Measurements from ENCODE around the gene KRTAP10-7.
"Not testable (repeated sequence)": the region's sequence is repeated elsewhere in the genome, so short reads cannot be mapped to it uniquely, and the experiment has no call there.

Gene KRTAP10-7

GRCh38 chr21:44590897-44591800 lies 9.2 kb upstream of the KRTAP10-7 start:
- DNase-seq (ENCODE audit: low spot score), result not testable (repeated sequence)

DNA sequence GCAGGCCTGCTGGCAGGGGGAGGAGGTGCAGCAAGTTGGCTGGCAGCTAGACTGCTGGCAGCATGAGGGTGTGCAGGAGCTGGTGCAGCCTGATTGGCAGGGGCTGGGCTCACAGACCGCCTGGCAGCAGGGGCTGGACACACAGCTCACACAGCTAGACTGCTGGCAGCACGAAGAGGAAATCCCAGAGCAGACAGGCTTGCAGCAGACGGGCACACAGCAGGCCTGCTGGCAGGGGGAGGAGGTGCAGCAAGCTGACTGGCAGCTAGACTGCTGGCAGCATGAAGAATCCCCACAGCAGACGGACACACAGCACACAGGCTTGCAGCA lies 8.6 kb upstream of the KRTAP10-7 start:
- not testable (repeated sequence) for DNase-seq (ENCODE audit: low spot score)

DNA sequence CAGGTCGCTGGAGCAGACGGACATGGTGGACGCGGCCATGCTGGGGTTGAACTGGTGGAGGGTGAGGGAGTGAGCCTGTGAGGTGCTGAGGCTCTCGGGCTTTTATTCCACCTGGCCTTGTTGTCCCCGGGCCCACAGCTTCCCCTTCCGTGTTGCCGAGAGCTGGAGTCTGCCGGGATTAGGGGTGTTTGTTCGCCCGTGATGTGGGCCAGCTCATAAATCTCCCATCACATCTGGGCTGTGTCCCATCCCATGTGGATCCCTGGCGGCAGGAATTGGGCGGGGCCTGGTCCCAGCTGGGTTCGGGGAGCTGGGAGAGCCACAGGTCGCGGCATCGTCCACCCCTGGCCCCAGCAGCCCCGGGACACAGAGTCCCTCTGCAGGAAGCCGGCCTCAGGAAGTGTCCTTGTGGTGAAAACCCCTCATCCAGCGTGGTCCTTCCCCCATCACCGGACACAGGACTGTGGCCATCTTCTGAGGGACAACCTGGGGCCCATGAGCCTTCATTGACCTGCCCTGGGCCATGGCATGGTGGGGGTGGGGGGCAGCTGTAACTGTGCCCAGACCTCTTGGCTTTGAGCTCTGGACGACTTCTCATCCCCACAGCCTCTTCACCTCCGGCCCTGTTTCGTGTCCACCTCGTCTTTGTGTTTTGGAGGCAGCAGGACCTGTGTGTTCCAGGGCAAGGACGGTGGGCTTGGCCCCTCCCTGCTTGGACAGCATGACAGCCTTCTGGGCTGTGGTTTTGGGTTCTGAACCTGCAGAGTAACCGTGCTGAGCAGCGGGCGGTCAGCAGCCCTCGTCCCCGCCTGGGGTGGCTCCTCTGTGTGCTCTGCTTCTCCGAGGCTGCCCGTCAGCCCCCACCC lies 7.7 kb upstream of the KRTAP10-7 start, which contains the start of gene KRTAP10-6:
Gene KRTAP10-6 (minus strand): TSS at position 60 of the 866 bp plus-strand sequence. CDS start 21 bp downstream, at position 39.
- no peak for DNase-seq (ENCODE audit: low spot score)

- no peak for DNase-seq (ENCODE audit: low spot score)
Measured at GRCh38 chr21:44593598-44594405, 6.6 kb upstream of the KRTAP10-7 start.

GRCh38 chr21:44594406-44594916 lies 5.9 kb upstream of the KRTAP10-7 start:
- no peak for DNase-seq (ENCODE audit: low spot score)

DNA sequence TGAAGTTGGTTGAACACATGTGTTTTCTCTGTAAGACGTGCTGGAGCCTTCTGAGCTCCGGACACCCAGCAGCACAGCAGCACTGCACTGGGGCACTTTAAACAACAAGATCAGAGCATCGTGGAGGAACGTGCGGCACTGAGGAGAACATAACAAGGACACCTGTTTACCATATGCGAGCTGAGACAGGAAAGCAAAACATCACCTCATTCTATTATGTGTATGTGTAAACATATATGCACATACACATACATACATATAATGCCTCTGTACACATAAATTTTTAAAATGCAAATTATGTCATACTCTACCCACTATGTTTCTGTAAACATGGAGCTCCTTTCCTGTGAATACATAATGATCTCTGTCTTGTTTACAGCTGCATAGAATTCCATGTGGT lies 4.9 kb upstream of the KRTAP10-7 start:
- DNase-seq (ENCODE audit: low spot score), result no peak

- no peak for DNase-seq (ENCODE audit: low spot score)
Measured at GRCh38 chr21:44596068-44596725, 4.2 kb upstream of the KRTAP10-7 start.

GRCh38 chr21:44598061-44598460 lies 2.3 kb upstream of the KRTAP10-7 start:
- no peak for DNase-seq (ENCODE audit: low spot score)

DNA sequence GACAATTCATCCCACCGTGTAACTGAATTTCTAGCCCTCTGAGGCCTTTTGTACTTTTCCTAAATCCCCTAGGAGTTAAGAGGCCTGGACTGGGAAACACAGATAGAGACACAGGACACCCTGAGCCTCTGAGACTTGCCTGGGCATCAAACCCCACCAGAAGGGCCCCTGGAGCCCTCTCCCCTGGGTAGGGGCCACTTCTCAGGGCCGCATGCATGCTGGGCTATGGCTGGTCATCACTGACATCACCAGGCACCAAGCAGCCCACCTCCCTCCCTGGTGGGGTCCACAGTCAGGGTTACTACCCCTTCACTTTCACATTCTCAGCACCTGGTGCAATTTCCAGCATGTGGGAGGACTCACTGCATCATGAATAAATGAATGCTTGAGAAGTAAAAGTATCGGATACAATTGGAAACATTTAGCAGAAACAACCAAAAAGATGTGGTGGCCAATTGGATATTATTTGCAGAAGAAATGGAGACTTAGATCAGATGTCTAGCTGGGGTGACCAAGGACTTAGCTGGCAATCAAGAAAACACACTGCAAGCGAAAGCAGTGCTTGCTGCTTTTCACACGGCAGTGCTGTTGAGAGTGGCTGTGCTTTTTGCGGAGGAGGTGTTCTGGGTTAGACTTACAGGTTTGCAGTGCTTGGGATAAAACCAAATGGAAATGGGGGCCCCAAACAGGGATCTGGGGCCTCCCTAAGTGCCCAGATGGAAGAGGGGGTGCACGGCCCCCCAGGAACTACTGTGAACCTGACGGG lies 950 bp upstream of the KRTAP10-7 start:
- DNase-seq (ENCODE audit: low spot score), result no peak

DNA sequence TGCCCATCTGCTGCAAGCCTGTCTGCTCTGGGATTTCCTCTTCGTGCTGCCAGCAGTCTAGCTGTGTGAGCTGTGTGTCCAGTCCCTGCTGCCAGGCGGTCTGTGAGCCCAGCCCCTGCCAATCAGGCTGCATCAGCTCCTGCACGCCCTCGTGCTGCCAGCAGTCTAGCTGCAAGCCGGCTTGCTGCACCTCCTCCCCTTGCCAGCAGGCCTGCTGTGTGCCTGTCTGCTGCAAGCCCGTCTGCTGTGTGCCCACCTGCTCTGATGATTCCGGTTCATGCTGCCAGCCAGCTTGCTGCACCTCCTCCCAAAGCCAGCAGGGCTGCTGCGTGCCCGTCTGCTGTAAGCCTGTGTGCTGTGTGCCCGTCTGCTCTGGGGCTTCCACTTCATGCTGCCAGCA lies 694 bp downstream of the KRTAP10-7 start:
- DNase-seq (ENCODE audit: low spot score), result not testable (repeated sequence)

DNA sequence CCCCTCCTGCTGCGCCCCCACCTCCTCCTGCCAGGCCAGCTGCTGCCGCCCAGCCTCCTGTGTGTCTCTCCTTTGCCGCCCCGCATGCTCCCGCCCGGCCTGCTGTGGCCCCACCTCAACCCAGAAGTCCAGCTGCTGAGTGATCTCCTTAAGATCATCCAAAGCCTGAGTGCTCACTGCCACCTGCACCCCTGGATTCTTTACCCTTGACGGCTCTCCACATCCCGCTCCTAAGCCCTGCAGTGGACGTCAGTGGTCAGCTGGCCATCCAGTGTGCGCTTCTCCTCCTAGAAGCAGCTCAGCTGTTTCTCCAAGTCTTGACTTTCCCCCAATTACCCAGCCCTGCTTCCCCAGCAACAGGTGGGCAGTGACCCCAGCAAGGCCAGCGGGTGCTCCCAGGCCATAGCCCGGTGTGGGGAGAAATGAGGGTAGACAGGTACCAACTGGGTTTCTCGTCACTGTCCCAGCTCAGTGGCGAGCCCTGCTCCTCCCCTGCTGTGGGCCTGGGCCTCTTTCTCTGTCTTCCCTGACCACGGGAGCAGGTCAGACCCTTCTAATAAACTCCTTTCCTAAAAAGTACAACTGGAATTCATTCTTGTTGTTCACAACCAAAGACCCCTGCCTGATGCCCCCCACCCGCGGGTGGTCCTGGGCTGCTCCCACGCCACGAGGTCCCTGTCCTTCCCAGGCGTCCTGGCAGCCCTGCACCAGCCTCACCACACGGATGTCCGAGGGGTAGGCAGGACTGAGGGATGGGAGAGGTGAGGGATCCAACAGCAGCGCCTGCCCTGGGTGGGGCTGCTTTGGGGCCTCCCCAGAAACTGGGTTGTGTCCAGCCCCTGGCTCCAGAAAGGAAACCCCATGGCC lies 1.4 kb downstream of the KRTAP10-7 start:
- DNase-seq (ENCODE audit: low spot score), result no peak

DNA sequence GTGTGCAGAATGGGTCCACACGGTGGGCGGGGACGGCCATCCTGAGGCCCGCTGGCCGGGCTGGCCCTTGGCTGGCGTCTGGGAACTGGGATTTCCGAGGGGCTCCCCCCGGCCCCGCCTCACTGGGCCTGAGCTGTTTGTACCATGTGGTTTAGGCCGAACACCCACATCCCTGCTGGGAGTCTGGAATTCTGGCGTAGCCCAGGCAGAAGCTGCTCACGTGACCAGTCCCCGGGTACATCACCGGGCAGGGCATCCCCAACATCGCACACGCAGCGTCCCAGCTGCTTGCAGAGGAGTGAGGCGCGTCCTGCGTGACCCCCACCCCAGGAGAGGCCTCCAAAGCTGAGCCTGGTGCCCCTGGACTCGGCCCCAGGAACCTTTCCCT lies 2.1 kb downstream of the KRTAP10-7 start:
- DNase-seq (ENCODE audit: low spot score), result no peak

DNA sequence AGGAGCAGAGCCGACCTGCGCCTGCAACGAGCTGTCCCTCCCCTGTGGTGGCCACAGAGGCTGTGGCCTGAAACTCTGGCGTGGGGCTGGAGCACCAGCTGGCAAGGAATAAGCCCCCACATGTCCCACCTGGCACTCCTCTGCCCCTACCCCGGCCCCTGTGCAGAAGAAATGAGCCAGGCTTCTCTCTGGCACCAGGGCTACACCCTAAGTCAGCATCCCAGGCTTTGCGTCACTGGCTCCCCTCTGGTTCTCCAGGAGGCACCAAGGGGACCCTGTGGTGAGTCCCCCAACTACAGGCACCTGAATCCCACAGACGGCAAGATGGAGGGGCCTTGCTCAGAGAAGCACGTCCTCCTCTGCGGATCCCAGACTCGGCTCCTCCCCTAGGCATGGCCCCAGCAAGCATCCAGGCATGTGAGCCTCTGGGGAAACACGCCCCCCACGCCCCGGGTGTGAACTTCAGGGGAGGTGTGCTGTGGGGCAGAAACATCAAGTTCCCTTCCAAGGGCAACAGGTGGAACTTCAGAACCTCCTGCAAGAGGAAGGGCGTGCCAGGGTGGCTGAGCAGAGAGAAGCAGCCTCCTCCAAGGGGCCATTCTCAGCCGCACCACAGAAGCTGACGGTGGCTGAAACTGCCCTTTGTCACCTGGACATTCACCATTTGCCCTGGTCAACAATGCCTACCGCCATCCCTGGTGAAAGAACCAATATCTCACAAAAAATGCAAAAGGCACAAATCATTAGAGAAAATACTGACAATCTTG lies 2.9 kb downstream of the KRTAP10-7 start:
- no peak for DNase-seq (ENCODE audit: low spot score)

DNA sequence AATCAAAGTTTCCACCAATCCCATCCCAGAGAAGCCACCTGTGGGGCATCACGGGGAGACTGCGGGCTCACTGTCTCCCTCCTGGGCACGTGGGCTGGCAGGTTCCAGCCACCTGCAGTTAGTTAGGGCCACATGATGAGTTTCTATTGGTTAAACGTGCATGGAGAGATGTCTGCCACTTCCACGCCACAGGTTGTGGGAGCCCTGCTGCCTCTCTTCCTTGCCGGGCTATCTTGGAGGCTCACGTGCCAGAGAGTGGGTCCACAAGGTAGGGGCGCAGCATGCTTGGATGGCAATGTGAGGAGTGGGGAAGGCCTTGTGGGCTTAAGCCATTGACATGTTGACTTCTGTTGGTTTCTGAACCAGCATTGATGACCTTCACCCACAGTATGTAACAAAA lies 3.5 kb downstream of the KRTAP10-7 start:
- no peak for DNase-seq (ENCODE audit: low spot score)

DNA sequence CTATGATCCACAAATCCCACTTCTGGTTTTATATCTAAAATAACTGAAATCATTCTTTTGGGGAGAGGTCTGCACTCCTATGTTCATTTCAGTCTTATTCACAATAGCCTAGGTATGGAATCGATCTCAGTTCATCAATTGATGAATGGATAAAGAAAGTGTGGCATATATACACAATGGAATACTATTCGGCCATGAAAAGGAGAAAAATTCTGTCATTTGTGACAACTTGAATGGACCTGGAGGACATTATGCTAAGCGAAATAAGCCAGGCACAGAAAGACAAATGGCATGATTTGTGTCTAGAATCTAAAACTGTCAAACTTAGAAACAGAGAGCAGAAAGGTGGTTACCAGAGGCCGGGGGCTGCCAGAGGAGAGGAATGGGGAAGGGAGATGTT lies 6.1 kb downstream of the KRTAP10-7 start:
- DNase-seq (ENCODE audit: low spot score), result no peak

DNA sequence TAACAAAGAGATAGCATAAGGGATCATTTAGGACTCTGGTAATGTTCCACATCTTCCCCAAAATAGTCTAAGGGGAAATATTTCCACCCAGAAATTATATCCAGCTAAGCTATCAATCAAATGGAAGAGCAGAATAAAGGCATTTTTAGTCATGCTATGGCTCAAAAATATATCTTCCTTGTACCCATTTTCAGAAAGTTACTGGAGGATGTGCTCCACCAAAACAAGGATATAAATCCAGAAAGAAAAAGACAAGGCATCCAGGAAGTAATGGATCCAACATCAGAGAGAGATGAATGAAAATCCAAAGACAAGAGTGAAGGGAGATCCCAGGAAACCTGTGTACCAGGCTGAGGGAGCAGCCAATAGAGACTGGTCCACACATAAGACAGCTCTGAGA lies 8.8 kb downstream of the KRTAP10-7 start:
- no peak for DNase-seq (ENCODE audit: low spot score)

GRCh38 chr21:44610157-44610843 lies 9.9 kb downstream of the KRTAP10-7 start:
- DNase-seq (ENCODE audit: low spot score), result not testable (repeated sequence)

GRCh38 chr21:44611551-44611950 lies 11.2 kb downstream of the KRTAP10-7 start:
- DNase-seq (ENCODE audit: low spot score), result no peak
